PFSK-1 (cell line): Measurements from ENCODE around the gene GTPBP10.

Experiments
- FOXP2 ChIP-seq: optimal IDR thresholded peaks from 2 replicates; pipeline ENCODE3; 2011; ENCODE audit warnings: borderline replicate concordance, control low read depth, inconsistent platforms; ENCODE audit not compliant: insufficient read depth; ENCODE audit errors: extremely low read length, extremely low read depth
- POLR2AphosphoS5 ChIP-seq: IDR thresholded peaks from 2 replicates; pipeline ENCODE4 v1.6.1; 2012; ENCODE audit warnings: low read depth, mild to moderate bottlenecking, control low read depth, low read length, moderate library complexity
- REST ChIP-seq, 2 experiments: IDR thresholded peaks; 2 replicates each; pipeline versions ENCODE4 v1.6.1 to v1.8.0; 2011 to 2012; ENCODE audit warnings: low read depth in 2 of 2, low read length in 2 of 2, control low read depth in 1 of 2, inconsistent platforms in 1 of 2, mild to moderate bottlenecking in 1 of 2, moderate library complexity in 1 of 2; ENCODE audit not compliant: insufficient read depth in 1 of 2
- SIN3A ChIP-seq: IDR thresholded peaks from 2 replicates; pipeline ENCODE4 v1.6.1; 2012; ENCODE audit warnings: mild to moderate bottlenecking, low read length, moderate library complexity, borderline replicate concordance; ENCODE audit not compliant: insufficient read depth
- TAF1 ChIP-seq: IDR thresholded peaks from 2 replicates; pipeline ENCODE4 v1.6.1; 2012; ENCODE audit warnings: low read length, control low read depth, borderline replicate concordance; ENCODE audit not compliant: insufficient read depth

GTPBP10 gene

GRCh38 chr7:90424720-90425119, 78.2 kb downstream of the GTPBP10 start:
- TF ChIP-seq TAF1 (no peak), REST (IDR thresholded peaks at IDR 0.05; ENCODE audit: insufficient read depth in 1 of 2, low read depth in 2 of 2, low read length in 2 of 2) (no peak), FOXP2 (no peak), SIN3A (no peak), POLR2AphosphoS5 (no peak)

- TF ChIP-seq TAF1 = no peak
- TF ChIP-seq POLR2AphosphoS5 = no peak
- TF ChIP-seq FOXP2 = no peak
- TF ChIP-seq REST (IDR thresholded peaks at IDR 0.05; ENCODE audit: insufficient read depth in 1 of 2, low read depth in 2 of 2, low read length in 2 of 2) = no peak
- no peak for TF ChIP-seq SIN3A
Observed at GRCh38 chr7:90425376-90425775, 78.9 kb downstream of the GTPBP10 start.

GRCh38 chr7:90430614-90431460, 84.3 kb downstream of the GTPBP10 start:
- TF ChIP-seq POLR2AphosphoS5 (no peak), TAF1 (no peak), FOXP2 (no peak), REST (IDR thresholded peaks at IDR 0.05; ENCODE audit: insufficient read depth in 1 of 2, low read depth in 2 of 2, low read length in 2 of 2) (no peak), SIN3A (no peak)

GRCh38 chr7:90432752-90433151, 86.2 kb downstream of the GTPBP10 start:
- TF ChIP-seq FOXP2 (no peak), REST (IDR thresholded peaks at IDR 0.05; ENCODE audit: insufficient read depth in 1 of 2, low read depth in 2 of 2, low read length in 2 of 2) (no peak), SIN3A (no peak), TAF1 (no peak), POLR2AphosphoS5 (no peak)

GRCh38 chr7:90433221-90433620, 86.7 kb downstream of the GTPBP10 start:
- TF ChIP-seq SIN3A = no peak
